ENCODE data around the gene NANOS2.
"Not testable (repeated sequence)": the region's sequence is repeated elsewhere in the genome, so short reads cannot be mapped to it uniquely, and the experiment has no call there.

Gene NANOS2

GRCh38 chr19:45879971-45880370, 34.6 kb downstream of the NANOS2 start:
- peaks cover 18% of the 10 kb centered on the region for H3K4me1 ChIP-seq (ENCODE audit: control insufficient read depth, insufficient read depth, low read length)
- no peaks in the 10 kb centered on the region for H3K9me3 ChIP-seq (replicated peaks; ENCODE audit: low read length)
- peaks cover 8% of the 10 kb centered on the region for H3K36me3 ChIP-seq (ENCODE audit: insufficient read depth, low read length)
- H3K27me3 ChIP-seq (ENCODE audit: control insufficient read depth, insufficient read depth, low read length): peaks cover 10% of the 10 kb centered on the region
- H3K4me3 ChIP-seq (ENCODE audit: low read length): no peak overlapping the region
- H3K4me2 ChIP-seq (ENCODE audit: low read length): no peak overlapping the region
- no peak overlapping the region for H3K9ac ChIP-seq (ENCODE audit: low read depth, low read length)

- Histone ChIP-seq H3K4me3 (ENCODE audit: low read length) (no peak overlapping the region), H3K36me3 (ENCODE audit: insufficient read depth, low read length) (peaks cover 5% of the 10 kb centered on the region), H3K9ac (ENCODE audit: low read depth, low read length) (no peak overlapping the region), H3K4me1 (ENCODE audit: control insufficient read depth, insufficient read depth, low read length) (peaks cover 12% of the 10 kb centered on the region), H3K9me3 (replicated peaks; ENCODE audit: low read length) (no peaks in the 10 kb centered on the region), H3K4me2 (ENCODE audit: low read length) (no peak overlapping the region), H3K27me3 (ENCODE audit: control insufficient read depth, insufficient read depth, low read length) (peaks cover 15% of the 10 kb centered on the region)
Observed at GRCh38 chr19:45879055-45879454, 35.5 kb downstream of the NANOS2 start.

- Histone ChIP-seq H3K4me3 (ENCODE audit: low read length) (no peak overlapping the region), H3K9ac (ENCODE audit: low read depth, low read length) (no peak overlapping the region), H3K9me3 (replicated peaks; ENCODE audit: low read length) (no peaks in the 10 kb centered on the region), H3K4me2 (ENCODE audit: low read length) (no peak overlapping the region), H3K4me1 (ENCODE audit: control insufficient read depth, insufficient read depth, low read length) (peaks cover 5% of the 10 kb centered on the region), H3K27me3 (ENCODE audit: control insufficient read depth, insufficient read depth, low read length) (peaks cover 23% of the 10 kb centered on the region), H3K36me3 (ENCODE audit: insufficient read depth, low read length) (no peaks in the 10 kb centered on the region)
Observed at GRCh38 chr19:45878043-45878794, 36.4 kb downstream of the NANOS2 start.

GRCh38 chr19:45876411-45877197, 38.0 kb downstream of the NANOS2 start:
- peak overlapping the region; percentile 62 for H3K9ac ChIP-seq (ENCODE audit: low read depth, low read length)
- H3K9me3 ChIP-seq (replicated peaks; ENCODE audit: low read length): no peaks in the 10 kb centered on the region
- H3K27me3 ChIP-seq (ENCODE audit: control insufficient read depth, insufficient read depth, low read length): peaks cover 26% of the 10 kb centered on the region
- peak overlapping the region; percentile 11 for H3K4me2 ChIP-seq (ENCODE audit: low read length)
- H3K4me1 ChIP-seq (ENCODE audit: control insufficient read depth, insufficient read depth, low read length): no peaks in the 10 kb centered on the region
- no peaks in the 10 kb centered on the region for H3K36me3 ChIP-seq (ENCODE audit: insufficient read depth, low read length)
- no peak overlapping the region for H3K4me3 ChIP-seq (ENCODE audit: low read length)

GRCh38 chr19:45876161-45876410, 38.5 kb downstream of the NANOS2 start:
- Histone ChIP-seq H3K27me3 (ENCODE audit: control insufficient read depth, insufficient read depth, low read length) (peaks cover 26% of the 10 kb centered on the region), H3K36me3 (ENCODE audit: insufficient read depth, low read length) (no peaks in the 10 kb centered on the region), H3K9ac (ENCODE audit: low read depth, low read length) (no peak overlapping the region), H3K4me1 (ENCODE audit: control insufficient read depth, insufficient read depth, low read length) (no peaks in the 10 kb centered on the region), H3K4me3 (ENCODE audit: low read length) (no peak overlapping the region), H3K4me2 (ENCODE audit: low read length) (no peak overlapping the region), H3K9me3 (replicated peaks; ENCODE audit: low read length) (no peaks in the 10 kb centered on the region)

GRCh38 chr19:45874620-45874966, 40.0 kb downstream of the NANOS2 start:
- Histone ChIP-seq H3K9ac (ENCODE audit: low read depth, low read length) (no peak overlapping the region), H3K9me3 (replicated peaks; ENCODE audit: low read length) (no peaks in the 10 kb centered on the region), H3K4me1 (ENCODE audit: control insufficient read depth, insufficient read depth, low read length) (no peaks in the 10 kb centered on the region), H3K27me3 (ENCODE audit: control insufficient read depth, insufficient read depth, low read length) (peaks cover 28% of the 10 kb centered on the region), H3K36me3 (ENCODE audit: insufficient read depth, low read length) (no peaks in the 10 kb centered on the region), H3K4me2 (ENCODE audit: low read length) (no peak overlapping the region), H3K4me3 (ENCODE audit: low read length) (no peak overlapping the region)

GRCh38 chr19:45873219-45873772, 41.3 kb downstream of the NANOS2 start:
- H3K27me3 ChIP-seq (ENCODE audit: control insufficient read depth, insufficient read depth, low read length): peaks cover 28% of the 10 kb centered on the region
- no peak overlapping the region for H3K9ac ChIP-seq (ENCODE audit: low read depth, low read length)

GRCh38 chr19:45872095-45872919, 42.3 kb downstream of the NANOS2 start:
- no peak overlapping the region for H3K4me2 ChIP-seq (ENCODE audit: low read length)
- H3K27me3 ChIP-seq (ENCODE audit: control insufficient read depth, insufficient read depth, low read length): peaks cover 29% of the 10 kb centered on the region
- H3K36me3 ChIP-seq (ENCODE audit: insufficient read depth, low read length): no peaks in the 10 kb centered on the region
- no peak overlapping the region for H3K9ac ChIP-seq (ENCODE audit: low read depth, low read length)
- H3K4me3 ChIP-seq (ENCODE audit: low read length): no peak overlapping the region
- H3K4me1 ChIP-seq (ENCODE audit: control insufficient read depth, insufficient read depth, low read length): no peaks in the 10 kb centered on the region
- no peaks in the 10 kb centered on the region for H3K9me3 ChIP-seq (replicated peaks; ENCODE audit: low read length)

More at GRCh38 chr19:45873219-45873772, 41.3 kb downstream of the NANOS2 start:
- Histone ChIP-seq H3K4me1 (ENCODE audit: control insufficient read depth, insufficient read depth, low read length) (no peaks in the 10 kb centered on the region), H3K36me3 (ENCODE audit: insufficient read depth, low read length) (no peaks in the 10 kb centered on the region), H3K9me3 (replicated peaks; ENCODE audit: low read length) (no peaks in the 10 kb centered on the region), H3K4me2 (ENCODE audit: low read length) (no peak overlapping the region), H3K4me3 (ENCODE audit: low read length) (no peak overlapping the region)

- Histone ChIP-seq H3K36me3 (ENCODE audit: insufficient read depth, low read length) (no peaks in the 10 kb centered on the region), H3K4me1 (ENCODE audit: control insufficient read depth, insufficient read depth, low read length) (no peaks in the 10 kb centered on the region), H3K27me3 (ENCODE audit: control insufficient read depth, insufficient read depth, low read length) (peaks cover 38% of the 10 kb centered on the region), H3K9ac (ENCODE audit: low read depth, low read length) (no peak overlapping the region), H3K9me3 (replicated peaks; ENCODE audit: low read length) (no peaks in the 10 kb centered on the region), H3K4me3 (ENCODE audit: low read length) (no peak overlapping the region), H3K4me2 (ENCODE audit: low read length) (no peak overlapping the region)
Observed at GRCh38 chr19:45870798-45871197, 43.8 kb downstream of the NANOS2 start.

- H3K27me3 ChIP-seq (ENCODE audit: control insufficient read depth, insufficient read depth, low read length): peaks cover 41% of the 10 kb centered on the region
- not testable (repeated sequence) for H3K9ac ChIP-seq (ENCODE audit: low read depth, low read length); H3K4me1 ChIP-seq (ENCODE audit: control insufficient read depth, insufficient read depth, low read length); H3K9me3 ChIP-seq (replicated peaks; ENCODE audit: low read length); H3K4me3 ChIP-seq (ENCODE audit: low read length); H3K4me2 ChIP-seq (ENCODE audit: low read length); H3K36me3 ChIP-seq (ENCODE audit: insufficient read depth, low read length)
Observed at GRCh38 chr19:45867241-45867640, 47.3 kb downstream of the NANOS2 start.

- no peaks in the 10 kb centered on the region for H3K9me3 ChIP-seq (replicated peaks; ENCODE audit: low read length)
- no peak overlapping the region for H3K9ac ChIP-seq (ENCODE audit: low read depth, low read length)
- H3K4me3 ChIP-seq (ENCODE audit: low read length): no peak overlapping the region
- H3K36me3 ChIP-seq (ENCODE audit: insufficient read depth, low read length): no peaks in the 10 kb centered on the region
- H3K4me2 ChIP-seq (ENCODE audit: low read length): no peak overlapping the region
- peaks cover 10% of the 10 kb centered on the region for H3K4me1 ChIP-seq (ENCODE audit: control insufficient read depth, insufficient read depth, low read length)
- peaks cover 41% of the 10 kb centered on the region for H3K27me3 ChIP-seq (ENCODE audit: control insufficient read depth, insufficient read depth, low read length)
Observed at GRCh38 chr19:45866400-45867176, 48.0 kb downstream of the NANOS2 start.

Data from skeletal muscle satellite cell (primary cell).